Parathyroid adenoma (tissue), 2 donors: ENCODE measurements around the gene MGAT3.

Experiments used
- H2AFZ ChIP-seq: fragments of 300-600 bp; sonication (generic); one replicate; pipeline ENCODE4 v1.7.0; 2017; ENCODE audit warnings: antibody characterized with exemption, mild to moderate bottlenecking
- H3K27ac ChIP-seq: fragments of 300-600 bp; sonication (generic); one replicate; pipeline ENCODE4 v1.7.0; 2017
- H3K27me3 ChIP-seq: fragments of 300-600 bp; sonication (generic); one replicate; pipeline ENCODE4 v1.7.0; 2017; ENCODE audit warnings: low read length; ENCODE audit not compliant: control insufficient read depth, insufficient read depth
- H3K36me3 ChIP-seq: fragments of 300-600 bp; sonication (generic); one replicate; pipeline ENCODE4 v1.7.0; 2017; ENCODE audit warnings: low read length; ENCODE audit not compliant: control insufficient read depth, insufficient read depth
- H3K4me1 ChIP-seq: fragments of 300-600 bp; sonication (generic); one replicate; pipeline ENCODE4 v1.7.0; 2017; ENCODE audit warnings: control low read depth
- H3K4me2 ChIP-seq: fragments of 300-600 bp; sonication (generic); one replicate; pipeline ENCODE4 v1.7.0; 2017; ENCODE audit warnings: low read length
- H3K4me3 ChIP-seq: fragments of 300-600 bp; sonication (generic); one replicate; pipeline ENCODE4 v1.7.0; 2017; ENCODE audit warnings: low read depth, low read length
- H3K79me2 ChIP-seq: fragments of 300-600 bp; sonication (generic); one replicate; pipeline ENCODE4 v1.7.0; 2017; ENCODE audit warnings: control low read depth
- H3K9ac ChIP-seq: fragments of 300-600 bp; sonication (generic); one replicate; pipeline ENCODE4 v1.7.0; 2017; ENCODE audit warnings: mild to moderate bottlenecking
- H3K9me3 ChIP-seq: fragments of 300-600 bp; sonication (generic); one replicate; pipeline ENCODE4 v1.7.0; 2017; ENCODE audit warnings: low read length; ENCODE audit not compliant: control insufficient read depth
- CTCF ChIP-seq: fragments of 300-600 bp; sonication (generic); IDR thresholded peaks from one replicate; pipeline ENCODE4 v1.7.0; 2017; ENCODE audit warnings: antibody characterized with exemption, mild to moderate bottlenecking
- donor health status: primary hyperparathyroidism.

The MGAT3 gene

GRCh38 chr22:39428597-39429071 lies 28.2 kb upstream of the MGAT3 start:
- Histone ChIP-seq H3K36me3 (no peaks in the 10 kb centered on the region), H3K27me3 (no peaks in the 10 kb centered on the region), H3K4me3 (no peak overlapping the region), H3K79me2 (no peaks in the 10 kb centered on the region), H3K27ac (no peak overlapping the region), H3K9me3 (no peaks in the 10 kb centered on the region), H3K4me1 (no peaks in the 10 kb centered on the region), H2AFZ (no peak overlapping the region), H3K9ac (no peak overlapping the region), H3K4me2 (no peak overlapping the region)
- TF ChIP-seq CTCF = no peak

- H3K27ac ChIP-seq = no peak overlapping the region
- no peak overlapping the region for H3K9ac ChIP-seq
- H3K4me1 ChIP-seq = no peaks in the 10 kb centered on the region
- H2AFZ ChIP-seq = no peak overlapping the region
- H3K4me2 ChIP-seq = no peak overlapping the region
- no peaks in the 10 kb centered on the region for H3K9me3 ChIP-seq
- TF ChIP-seq CTCF = no peak
- no peaks in the 10 kb centered on the region for H3K79me2 ChIP-seq
- H3K36me3 ChIP-seq = no peaks in the 10 kb centered on the region
- H3K27me3 ChIP-seq = no peaks in the 10 kb centered on the region
- H3K4me3 ChIP-seq = no peak overlapping the region
These were observed 27.6 kb upstream of the MGAT3 start for GRCh38 chr22:39429186-39429585.

- no peaks in the 10 kb centered on the region for H3K36me3 ChIP-seq
- no peak overlapping the region for H3K4me3 ChIP-seq
- H3K79me2 ChIP-seq = no peaks in the 10 kb centered on the region
- H3K4me2 ChIP-seq = no peak overlapping the region
- no peak for TF ChIP-seq CTCF
- H3K27ac ChIP-seq = no peak overlapping the region
- no peaks in the 10 kb centered on the region for H3K9me3 ChIP-seq
- no peak overlapping the region for H3K9ac ChIP-seq
- H3K27me3 ChIP-seq = no peaks in the 10 kb centered on the region
- H2AFZ ChIP-seq = no peak overlapping the region
- no peaks in the 10 kb centered on the region for H3K4me1 ChIP-seq
These were observed 26.8 kb upstream of the MGAT3 start for GRCh38 chr22:39429916-39430575.

GRCh38 chr22:39430576-39431150 lies 26.1 kb upstream of the MGAT3 start:
- H2AFZ ChIP-seq = no peak overlapping the region
- no peak overlapping the region for H3K4me3 ChIP-seq
- H3K36me3 ChIP-seq = no peaks in the 10 kb centered on the region
- H3K27me3 ChIP-seq = no peaks in the 10 kb centered on the region
- H3K9ac ChIP-seq = no peak overlapping the region
- TF ChIP-seq CTCF = no peak
- H3K4me2 ChIP-seq = no peak overlapping the region
- H3K79me2 ChIP-seq = no peaks in the 10 kb centered on the region
- H3K4me1 ChIP-seq = no peaks in the 10 kb centered on the region
- no peaks in the 10 kb centered on the region for H3K9me3 ChIP-seq
- H3K27ac ChIP-seq = peak overlapping the region; percentile 76
